GM18508 (cell line): ENCODE data around the gene ANKRD17.

Experiments
- ATAC-seq: cut with Tn5 transposase; IDR thresholded peaks from one replicate; pipeline ENCODE4 v1.9.1; 2021; ENCODE audit warnings: moderate number of reproducible peaks; ENCODE audit not compliant: insufficient read depth, unreplicated experiment

ANKRD17 gene

GRCh38 chr4:73068491-73069337 is 189.9 kb downstream of the ANKRD17 start:
- no peak for ATAC-seq

GRCh38 chr4:73067971-73068394 is 190.6 kb downstream of the ANKRD17 start:
- no peak for ATAC-seq

GRCh38 chr4:73066928-73067327 is 191.7 kb downstream of the ANKRD17 start:
- ATAC-seq = no peak

- no peak for ATAC-seq
Measured at GRCh38 chr4:73066445-73066844, 192.2 kb downstream of the ANKRD17 start.

- ATAC-seq = no peak
Measured at GRCh38 chr4:73064536-73064935, 194.1 kb downstream of the ANKRD17 start.

DNA sequence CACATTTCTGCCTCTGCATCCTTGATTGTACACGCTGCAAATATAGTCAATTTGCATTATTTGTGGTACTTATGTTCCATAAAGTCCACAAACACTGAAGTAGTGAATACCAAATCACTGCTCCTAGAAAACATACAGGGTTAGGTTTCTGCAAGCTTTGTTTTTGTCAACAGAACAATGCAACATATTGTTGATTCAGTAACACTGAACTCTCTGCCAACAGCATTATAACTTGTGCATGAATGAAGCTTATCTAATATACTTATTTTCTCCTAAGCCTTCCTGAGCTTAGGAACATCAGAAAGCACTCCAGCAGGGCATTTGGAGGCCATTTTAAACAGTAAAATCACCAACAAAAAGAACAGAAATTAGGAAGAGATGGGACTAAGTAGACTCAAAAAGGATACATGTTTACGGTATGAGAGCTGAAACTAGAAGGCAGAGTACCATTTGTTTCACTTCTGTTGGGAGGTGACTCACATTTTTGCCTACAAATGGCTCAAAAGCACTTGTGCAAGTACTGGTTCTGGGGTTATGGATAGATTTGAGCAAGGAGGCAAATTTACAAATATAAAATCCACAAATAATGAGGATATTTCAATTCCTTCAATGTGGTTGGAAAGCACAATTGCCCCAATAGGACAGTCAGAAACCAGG is 203.2 kb downstream of the ANKRD17 start:
- ATAC-seq = no peak

DNA sequence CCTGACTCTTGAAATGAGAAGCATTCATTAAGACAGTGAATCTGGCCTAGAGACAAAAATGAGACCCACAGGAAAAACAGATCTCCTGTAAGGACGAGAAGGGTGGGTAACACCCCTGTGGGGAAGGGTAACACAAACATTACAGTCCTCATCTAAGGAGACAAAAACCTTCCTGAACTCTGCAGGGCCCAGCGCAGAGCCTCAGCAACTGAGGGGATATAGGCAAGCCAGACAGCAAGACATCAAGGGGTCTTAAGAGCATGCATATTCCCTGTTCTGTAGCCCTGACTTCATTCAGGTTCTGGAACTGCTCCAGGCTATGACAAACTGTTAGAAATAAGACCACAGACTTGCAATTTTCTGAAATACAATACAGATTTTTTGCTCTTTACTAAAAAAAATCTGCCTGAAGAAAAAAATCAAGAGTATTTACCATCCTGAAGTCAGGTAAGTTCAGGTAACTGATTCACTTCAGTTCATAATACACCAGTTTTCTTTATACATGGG is 204.6 kb downstream of the ANKRD17 start:
- no peak for ATAC-seq

DNA sequence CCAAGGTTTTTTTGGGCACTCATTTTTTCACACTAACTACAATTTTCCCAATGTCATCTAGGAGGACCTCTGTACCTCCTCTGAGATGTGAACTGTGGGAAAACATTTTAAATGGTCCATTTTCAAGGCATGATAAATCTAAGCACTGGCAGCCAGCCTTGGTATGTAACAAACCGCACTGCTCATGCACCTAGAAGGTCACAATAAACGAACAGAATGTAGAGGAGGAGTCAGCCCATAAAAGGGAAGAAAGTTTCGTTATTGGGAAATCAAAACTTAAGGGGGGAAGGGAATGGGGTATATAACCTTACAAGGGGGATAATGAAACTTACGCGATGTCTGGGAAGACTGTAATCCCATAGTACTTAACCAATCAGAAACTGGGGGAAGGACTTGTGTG is 205.5 kb downstream of the ANKRD17 start:
- no peak for ATAC-seq

DNA sequence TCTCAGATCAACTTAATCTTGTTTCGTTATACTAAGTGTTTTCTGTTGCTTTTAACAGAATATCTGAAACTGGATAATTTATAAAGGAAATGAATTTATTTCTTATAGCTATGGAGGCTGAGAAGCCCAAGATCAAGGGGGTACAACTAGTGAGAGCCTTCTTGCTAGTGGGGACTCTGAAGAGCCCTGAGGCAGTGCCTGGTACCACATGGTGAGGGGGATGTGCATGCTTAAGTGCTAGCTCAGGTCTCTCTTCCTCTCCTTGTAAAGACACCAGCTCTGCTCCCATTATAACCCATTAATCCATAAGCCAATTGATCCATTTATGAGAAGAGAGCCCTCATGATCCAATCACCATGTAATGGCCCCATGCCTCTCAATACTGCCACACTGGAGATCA is 207.0 kb downstream of the ANKRD17 start:
- ATAC-seq = no peak

DNA sequence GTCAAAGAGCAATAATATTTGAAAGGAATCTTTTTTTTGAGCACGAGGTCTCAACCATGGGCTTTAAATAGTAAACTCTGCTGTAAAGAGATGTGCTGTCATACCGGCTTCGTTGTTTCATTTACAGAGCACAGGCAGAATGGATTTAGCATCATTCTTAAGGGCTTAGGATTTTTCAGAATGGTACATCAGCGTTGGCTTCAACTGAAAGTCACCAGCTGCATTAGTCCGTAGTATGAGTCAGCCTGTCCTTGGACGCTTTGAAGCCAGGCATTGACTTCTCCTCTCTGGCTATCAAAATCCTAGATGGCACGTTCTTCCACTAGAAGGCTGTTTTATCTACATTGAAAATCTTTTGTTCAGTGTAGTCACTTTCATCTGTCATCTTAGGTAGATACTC is 212.7 kb downstream of the ANKRD17 start:
- no peak for ATAC-seq

DNA sequence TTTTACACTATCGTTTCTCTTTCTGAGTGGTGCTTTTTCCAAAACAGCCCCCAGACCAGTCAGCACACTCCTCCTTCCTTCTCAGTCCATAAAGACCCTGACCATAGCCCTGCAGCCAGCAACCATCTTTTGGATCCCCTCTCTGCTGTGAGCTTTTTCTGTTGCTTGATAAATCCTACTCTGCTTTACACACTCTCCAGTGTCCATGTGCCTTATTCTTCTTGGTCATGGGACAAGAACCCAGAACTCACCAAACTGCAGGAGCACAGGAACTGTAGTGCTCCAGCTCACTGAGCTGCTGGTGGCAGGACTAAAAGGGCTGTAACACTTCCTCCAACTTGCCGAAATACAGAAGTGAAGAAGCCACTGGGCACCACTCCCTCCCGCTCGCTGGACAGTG is 221.5 kb downstream of the ANKRD17 start:
- no peak for ATAC-seq

DNA sequence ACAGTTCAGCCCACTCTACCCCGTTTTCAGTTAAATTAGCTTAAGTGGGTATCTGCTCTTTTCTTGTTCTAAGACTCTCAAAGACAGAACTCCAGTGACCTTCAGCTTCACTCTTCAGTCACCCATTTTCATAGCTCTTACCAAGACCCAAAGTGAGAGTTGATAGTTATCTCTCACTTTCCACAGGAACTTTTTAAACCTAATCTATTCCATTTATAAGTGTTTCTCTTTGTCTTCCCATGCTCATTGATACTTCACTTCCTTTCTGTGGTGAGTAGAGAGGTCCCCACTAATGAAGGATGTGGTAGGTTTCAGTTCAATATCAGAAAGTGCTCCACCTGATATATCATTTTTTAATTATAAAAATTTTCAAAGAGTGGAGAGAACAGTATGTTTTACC is 222.5 kb downstream of the ANKRD17 start:
- no peak for ATAC-seq

DNA sequence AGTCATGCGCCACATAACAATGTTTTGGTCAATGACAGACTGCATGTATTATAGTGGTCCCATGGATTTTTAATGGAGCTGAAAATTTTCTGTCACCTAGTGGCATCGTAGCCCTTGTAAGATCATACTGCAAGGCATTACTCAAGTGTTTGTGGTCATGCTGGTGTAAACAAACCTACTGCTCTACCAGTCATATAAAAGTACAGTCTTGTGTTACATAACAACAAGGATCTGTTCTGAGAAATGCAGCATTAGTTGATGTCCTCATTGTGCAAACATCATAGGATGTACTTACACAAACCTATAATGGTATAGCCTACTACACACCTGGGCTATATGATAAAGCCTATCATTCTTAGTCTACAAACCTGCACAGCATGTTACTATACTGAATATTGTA is 223.7 kb downstream of the ANKRD17 start:
- ATAC-seq = no peak

DNA sequence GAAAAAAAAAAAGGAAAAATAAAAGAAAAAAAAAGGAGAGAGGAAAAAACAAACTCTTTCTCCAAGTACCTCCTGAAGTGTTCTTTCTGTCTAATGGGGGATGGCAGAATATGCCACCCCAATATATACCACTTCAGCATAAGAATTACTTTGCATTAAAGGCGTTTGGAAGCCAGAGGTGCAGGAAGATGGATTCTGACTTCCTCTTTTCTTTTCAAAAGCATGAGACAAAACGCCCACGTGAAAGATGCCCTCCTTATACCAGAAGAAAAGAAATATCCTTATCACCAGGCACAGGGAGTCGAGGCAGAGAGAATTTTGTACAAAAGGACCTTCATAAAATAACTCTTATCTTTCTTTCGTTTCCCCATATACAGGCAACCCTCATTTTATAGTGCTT is 230.0 kb downstream of the ANKRD17 start:
- ATAC-seq = no peak
